PC-9 (cell line): ENCODE data around the gene TMEM59L. TPM values are rescaled to one million over a fixed set of nuclear protein-coding genes. Genes with fewer than 3 reads are reported as not detected.
"Not testable (repeated sequence)": the region's sequence is repeated elsewhere in the genome, so short reads cannot be mapped to it uniquely, and the experiment has no call there.

Experiments used
- BruUV-seq: library from RNA; stranded (reverse); fragments of 400-500 nt; replicated peaks from 2 replicates; lab custom pipeline; 2021; lab: Mats Ljungman, UMichigan
- CTCF ChIA-PET: fragments of 300-600 bp; sonication (Branson Sonifier 250); formaldehyde crosslinking; loops from one replicate; lab custom pipeline; 2022; ENCODE audit warnings: antibody characterized with exemption; lab: Charles Lee
- POLR2A ChIA-PET: fragments of 300-600 bp; sonication (Branson Sonifier 250); formaldehyde crosslinking; loops from one replicate; lab custom pipeline; 2022; ENCODE audit warnings: antibody characterized with exemption; ENCODE audit not compliant: unreplicated experiment; lab: Charles Lee
- DNase-seq, 2 experiments: peaks; one replicate each; pipeline versions ENCODE4 v3.0.0 to v3.0.0-alpha.2; 2015 to 2022; ENCODE audit warnings: mixed read lengths in 1 of 2
- H2AFZ ChIP-seq: fragments of 200-600 bp; sonication (generic); 2 replicates; pipeline ENCODE4 v1.8.1; 2017; ENCODE audit warnings: antibody characterized with exemption
- H3F3A ChIP-seq: fragments of 200-600 bp; sonication (generic); 2 replicates; pipeline ENCODE4 v1.8.1; 2017; ENCODE audit warnings: antibody characterized with exemption, mild to moderate bottlenecking, low read depth; ENCODE audit not compliant: insufficient read depth
- H3K27ac ChIP-seq: fragments of 200-600 bp; sonication (generic); 2 replicates; pipeline ENCODE4 v1.6.1; 2016; ENCODE audit warnings: mixed run types
- H3K27me3 ChIP-seq: fragments of 200-600 bp; sonication (generic); 2 replicates; pipeline ENCODE4 v1.6.1; 2016; ENCODE audit warnings: low read depth, mixed run types; ENCODE audit not compliant: insufficient read depth
- H3K36me3 ChIP-seq: fragments of 200-600 bp; sonication (generic); 2 replicates; pipeline ENCODE4 v1.6.1; 2016; ENCODE audit warnings: low read depth, mixed run types
- H3K4me1 ChIP-seq: fragments of 200-600 bp; sonication (generic); replicated peaks from 2 replicates; pipeline ENCODE4 v1.6.1; 2016; ENCODE audit warnings: mixed run types; ENCODE audit not compliant: insufficient read depth
- H3K4me2 ChIP-seq: fragments of 200-600 bp; sonication (generic); 2 replicates; pipeline ENCODE4 v1.6.1; 2017; ENCODE audit warnings: mixed run types
- H3K4me3 ChIP-seq: fragments of 200-600 bp; sonication (generic); 2 replicates; pipeline ENCODE4 v1.6.1; 2016; ENCODE audit warnings: mixed run types
- H3K79me2 ChIP-seq: fragments of 200-600 bp; sonication (generic); 2 replicates; pipeline ENCODE4 v1.6.1; 2017; ENCODE audit warnings: low read depth, mixed run types
- H3K9me2 ChIP-seq: fragments of 200-600 bp; sonication (generic); 2 replicates; pipeline ENCODE4 v1.8.1; 2017; ENCODE audit warnings: mild to moderate bottlenecking; ENCODE audit not compliant: insufficient read depth
- H3K9me3 ChIP-seq: fragments of 200-600 bp; sonication (generic); 2 replicates; pipeline ENCODE4 v1.8.1; 2016; ENCODE audit warnings: low read depth; ENCODE audit not compliant: insufficient read depth
- H4K20me1 ChIP-seq: fragments of 200-600 bp; sonication (generic); 2 replicates; pipeline ENCODE4 v1.8.1; 2017; ENCODE audit not compliant: insufficient read depth
- EZH2 ChIP-seq: fragments of 200-600 bp; sonication (generic); IDR thresholded peaks from 2 replicates; pipeline ENCODE4 v1.8.0; 2017; ENCODE audit warnings: antibody characterized with exemption, low read depth
- intact Hi-C: fragments of 100-400 bp; cut with micrococcal nuclease; formaldehyde crosslinking; loops from one replicate; pipeline ENCODE4 v1.10.0; 2022; ENCODE audit not compliant: unreplicated experiment
- total RNA-seq: library from RNA; stranded (reverse); gene quantifications from 2 replicates; pipeline ENCODE4 v1.2.3, GENCODE V29; 2021
- TF ChIP-seq, protein P1 (sequence below): fragments of 200-600 bp; sonication (generic); conservative IDR thresholded peaks from 2 replicates; pipeline ENCODE4 v1.6.1; 2017; ENCODE audit warnings: mixed run types, antibody characterized with exemption, mild to moderate bottlenecking, moderate library complexity

The TMEM59L gene
- total RNA-seq, 1 experiment from 2014 or later, result 0.65 TPM

DNA sequence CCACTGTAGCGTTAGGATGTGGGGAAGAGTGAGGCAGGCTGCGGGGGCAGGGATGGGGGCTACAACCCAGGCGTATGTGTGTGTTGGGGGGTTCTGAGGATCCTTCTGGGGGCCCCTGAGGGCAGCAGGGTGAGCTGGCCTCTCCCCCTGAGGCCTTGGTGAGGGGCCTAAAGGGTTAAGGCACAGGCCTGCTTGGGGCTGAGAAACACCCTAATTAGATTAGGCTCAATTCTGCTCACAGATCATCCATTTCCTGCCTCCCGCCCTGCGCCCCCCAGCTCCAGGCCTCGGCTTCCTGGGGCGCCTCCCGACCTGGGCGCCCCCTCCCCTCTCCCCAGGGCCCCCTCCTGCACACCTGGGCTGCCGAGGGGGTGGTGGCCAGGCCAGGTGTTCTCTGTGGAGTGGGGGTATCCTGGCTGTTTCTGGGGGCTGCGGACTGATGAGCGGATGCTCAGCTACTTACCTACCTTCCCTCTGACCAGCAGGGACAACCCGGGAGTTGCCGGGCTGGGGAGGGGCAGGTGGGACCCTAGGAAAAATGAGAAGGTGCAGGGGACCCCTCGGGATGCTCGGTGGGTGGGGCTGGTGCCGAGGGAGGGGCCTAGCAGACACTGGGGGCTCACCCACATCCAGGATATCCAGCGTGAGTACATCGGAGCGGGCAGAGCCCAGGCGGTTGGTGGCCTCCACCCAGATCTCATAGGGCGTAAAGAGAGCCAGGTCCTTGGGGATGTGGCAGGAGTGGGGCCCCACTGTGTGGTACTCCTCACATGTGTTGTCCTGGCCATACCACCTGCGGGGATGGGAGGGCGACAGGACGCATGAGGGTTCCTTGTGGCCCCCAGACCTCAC lies 14.6 kb upstream of the TMEM59L start:
- no peak overlapping the region for H3K4me2 ChIP-seq
- no peak for DNase-seq
- H3K27me3 ChIP-seq, result no peaks in the 10 kb centered on the region
- no peaks in the 10 kb centered on the region for H3K36me3 ChIP-seq
- H3K4me3 ChIP-seq, result no peak overlapping the region
- POLR2A ChIA-PET, result no interaction called here
- no peaks in the 10 kb centered on the region for H3K9me3 ChIP-seq
- H3K79me2 ChIP-seq, result no peaks in the 10 kb centered on the region
- H3F3A ChIP-seq, result peaks cover 33% of the 10 kb centered on the region; the same call in 1 of the 2 replicates
- no peaks in the 10 kb centered on the region for H3K9me2 ChIP-seq
- H3K4me1 ChIP-seq, result peaks cover 7% of the 10 kb centered on the region; the same call in 1 of the 2 replicates
- no peaks in the 10 kb centered on the region for H4K20me1 ChIP-seq
- intact Hi-C loops, result no loop called here
- no peak overlapping the region for H3K27ac ChIP-seq
- BruUV-seq, result no TSS peak
- TF ChIP-seq EZH2, result no peak
- TF ChIP-seq, protein P1, sequence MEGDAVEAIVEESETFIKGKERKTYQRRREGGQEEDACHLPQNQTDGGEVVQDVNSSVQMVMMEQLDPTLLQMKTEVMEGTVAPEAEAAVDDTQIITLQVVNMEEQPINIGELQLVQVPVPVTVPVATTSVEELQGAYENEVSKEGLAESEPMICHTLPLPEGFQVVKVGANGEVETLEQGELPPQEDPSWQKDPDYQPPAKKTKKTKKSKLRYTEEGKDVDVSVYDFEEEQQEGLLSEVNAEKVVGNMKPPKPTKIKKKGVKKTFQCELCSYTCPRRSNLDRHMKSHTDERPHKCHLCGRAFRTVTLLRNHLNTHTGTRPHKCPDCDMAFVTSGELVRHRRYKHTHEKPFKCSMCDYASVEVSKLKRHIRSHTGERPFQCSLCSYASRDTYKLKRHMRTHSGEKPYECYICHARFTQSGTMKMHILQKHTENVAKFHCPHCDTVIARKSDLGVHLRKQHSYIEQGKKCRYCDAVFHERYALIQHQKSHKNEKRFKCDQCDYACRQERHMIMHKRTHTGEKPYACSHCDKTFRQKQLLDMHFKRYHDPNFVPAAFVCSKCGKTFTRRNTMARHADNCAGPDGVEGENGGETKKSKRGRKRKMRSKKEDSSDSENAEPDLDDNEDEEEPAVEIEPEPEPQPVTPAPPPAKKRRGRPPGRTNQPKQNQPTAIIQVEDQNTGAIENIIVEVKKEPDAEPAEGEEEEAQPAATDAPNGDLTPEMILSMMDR, result no peak
- H2AFZ ChIP-seq, result no peak overlapping the region
- CTCF ChIA-PET, result no interaction called here

DNA sequence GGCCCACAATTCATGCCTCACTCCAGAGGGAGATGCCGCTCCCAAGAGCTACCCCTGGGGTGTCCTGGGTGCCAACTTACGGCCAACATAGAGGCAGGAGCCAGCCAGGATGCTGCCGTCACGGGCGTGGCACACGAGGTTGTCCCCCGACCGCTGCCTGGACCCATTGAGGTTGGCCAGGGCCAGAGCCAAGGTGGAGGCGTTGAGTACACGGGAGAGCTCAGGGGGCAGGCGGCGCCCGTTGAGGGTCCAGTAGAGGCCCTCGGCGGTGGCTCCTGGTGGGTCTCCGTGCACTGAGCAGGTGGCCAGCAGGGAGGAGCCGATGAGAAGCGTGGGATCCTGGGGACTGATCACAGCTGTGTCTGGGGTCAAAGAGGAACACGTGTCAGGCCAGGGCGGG lies 13.2 kb upstream of the TMEM59L start:
- no peaks in the 10 kb centered on the region for H3K27me3 ChIP-seq
- H2AFZ ChIP-seq, result no peak overlapping the region
- H4K20me1 ChIP-seq, result no peaks in the 10 kb centered on the region
- no peak overlapping the region for H3K4me2 ChIP-seq
- CTCF ChIA-PET, result no interaction called here
- H3K4me3 ChIP-seq, result no peak overlapping the region
- no peak overlapping the region for H3K27ac ChIP-seq
- POLR2A ChIA-PET, result no interaction called here
- TF ChIP-seq, protein P1, result no peak
- no peak for TF ChIP-seq EZH2
- no peaks in the 10 kb centered on the region for H3K9me3 ChIP-seq
- H3K36me3 ChIP-seq, result no peaks in the 10 kb centered on the region
- no peaks in the 10 kb centered on the region for H3K9me2 ChIP-seq
- no peaks in the 10 kb centered on the region for H3K79me2 ChIP-seq
- BruUV-seq, result no TSS peak
- H3F3A ChIP-seq, result peaks cover 36% of the 10 kb centered on the region; the same call in 1 of the 2 replicates
- intact Hi-C loops, result no loop called here
- DNase-seq, result no peak
- peaks cover 4% of the 10 kb centered on the region; the same call in 1 of the 2 replicates for H3K4me1 ChIP-seq

- H4K20me1 ChIP-seq, H2AFZ ChIP-seq, BruUV-seq, H3K4me2 ChIP-seq, H3K79me2 ChIP-seq, H3K9me2 ChIP-seq, H3K9me3 ChIP-seq, POLR2A ChIA-PET, H3K36me3 ChIP-seq, H3K4me1 ChIP-seq, H3K27ac ChIP-seq, CTCF ChIA-PET, DNase-seq, H3K4me3 ChIP-seq: not testable (repeated sequence)
- Histone ChIP-seq H3F3A (peaks cover 43% of the 10 kb centered on the region; the same call in 1 of the 2 replicates), H3K27me3 (peaks cover 13% of the 10 kb centered on the region; the same call in 1 of the 2 replicates)
- intact Hi-C loops, result loop anchor here (10.0 kb wide), 1 partner anchor 164 kb away; no protein-coding TSS in a partner anchor
Measured at GRCh38 chr19:18600692-18601397, 11.8 kb upstream of the TMEM59L start.
